ENCODE measurements around the gene ULK4.

The ULK4 gene

DNA sequence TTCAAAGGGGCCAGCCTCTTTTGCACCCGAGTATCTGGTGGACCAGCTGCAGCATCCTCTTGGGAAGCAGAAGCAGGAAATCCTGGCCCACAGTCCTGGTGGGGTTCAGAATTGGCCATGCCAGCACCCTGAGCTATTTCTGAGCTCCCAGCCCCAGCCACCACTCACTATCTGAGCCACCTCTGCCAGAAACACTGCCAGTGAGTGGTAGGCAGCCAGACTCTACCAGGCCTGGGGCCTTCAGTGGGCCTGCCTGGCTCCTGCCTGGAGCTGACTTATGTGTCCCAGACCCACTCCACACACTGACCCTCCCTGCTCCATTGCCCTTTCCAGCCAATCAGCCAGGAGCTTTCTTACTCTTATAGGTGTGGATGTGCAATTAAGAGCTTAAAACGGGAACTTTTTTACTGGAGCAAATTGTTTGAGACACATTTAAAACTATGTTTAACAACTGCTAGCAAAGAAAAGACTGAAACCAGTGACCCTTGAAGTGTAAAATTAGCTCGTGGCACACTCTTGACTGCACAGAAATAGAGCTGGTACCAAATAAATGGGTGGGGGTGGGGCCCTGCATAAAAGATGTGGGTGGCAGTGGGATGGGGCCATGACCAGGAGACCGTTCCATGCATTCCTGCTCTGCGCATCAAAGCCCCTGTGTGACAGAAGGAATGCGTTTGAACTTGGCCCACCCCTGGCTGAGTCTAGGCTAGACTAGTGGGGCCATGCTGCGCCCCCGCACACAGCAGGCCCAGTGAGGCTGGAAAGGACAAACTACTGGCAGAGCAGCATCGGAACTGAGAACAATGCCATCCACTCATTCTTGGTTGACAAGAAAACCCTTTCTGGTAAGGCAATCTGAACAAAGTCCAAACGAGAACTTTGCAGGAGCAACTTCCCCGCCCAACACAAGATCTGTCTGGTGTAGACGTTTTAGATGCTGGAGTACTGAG lies 714.6 kb downstream of the ULK4 start:
- no peak for DNase-seq

DNA sequence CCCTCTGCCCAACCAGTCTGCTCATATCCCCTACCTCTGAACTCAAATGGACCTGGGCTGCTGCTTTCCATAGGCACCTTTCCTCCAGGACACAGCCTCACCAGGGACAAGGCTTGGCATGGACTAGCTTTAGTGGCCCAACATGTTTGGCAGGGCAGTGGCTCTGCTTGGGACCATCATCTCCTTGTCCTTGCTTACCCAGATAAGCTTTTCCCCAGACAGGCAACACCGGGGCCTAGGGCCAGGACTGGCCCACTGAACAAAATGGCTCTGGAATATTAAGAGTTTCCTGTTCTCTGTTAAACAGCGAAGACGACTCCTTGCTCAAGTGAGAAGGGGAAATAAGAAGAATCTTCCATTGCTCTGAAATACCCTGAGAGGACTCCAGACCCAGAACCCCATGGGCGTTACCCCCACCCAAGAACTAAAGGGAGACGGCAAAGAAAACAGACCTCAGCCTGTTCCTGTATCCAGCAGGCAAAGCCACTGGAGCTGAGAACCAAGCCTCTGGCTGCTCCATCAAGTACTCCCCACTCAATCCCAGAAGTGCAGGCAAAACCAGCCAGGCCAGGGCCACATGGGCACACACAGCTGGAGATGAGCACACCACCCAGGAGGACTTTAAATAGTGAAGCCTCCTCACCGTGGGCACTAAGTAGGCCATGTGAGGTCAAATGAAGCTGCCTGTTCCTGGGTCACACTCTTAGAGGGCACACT lies 717.1 kb downstream of the ULK4 start:
- DNase-seq, result no peak

DNA sequence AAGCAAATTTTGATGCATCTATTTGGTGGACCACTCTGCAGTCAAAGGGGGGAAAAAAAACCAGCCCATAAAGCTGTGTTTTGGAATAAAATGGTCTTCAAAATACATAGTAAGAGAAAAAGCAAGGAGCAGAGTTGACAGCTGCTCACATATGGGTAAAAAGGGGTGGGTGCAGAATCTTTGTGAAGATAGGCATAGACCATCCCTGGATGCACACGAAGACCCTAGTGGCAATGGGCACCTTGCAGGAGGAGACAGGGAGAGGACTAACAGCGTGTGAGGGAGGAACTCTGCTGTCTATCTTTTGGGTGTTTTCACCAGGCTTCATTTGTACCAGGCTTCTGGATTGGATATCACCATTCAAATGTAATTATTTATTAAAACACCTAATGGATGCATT lies 718.7 kb downstream of the ULK4 start:
- no peak for DNase-seq

DNA sequence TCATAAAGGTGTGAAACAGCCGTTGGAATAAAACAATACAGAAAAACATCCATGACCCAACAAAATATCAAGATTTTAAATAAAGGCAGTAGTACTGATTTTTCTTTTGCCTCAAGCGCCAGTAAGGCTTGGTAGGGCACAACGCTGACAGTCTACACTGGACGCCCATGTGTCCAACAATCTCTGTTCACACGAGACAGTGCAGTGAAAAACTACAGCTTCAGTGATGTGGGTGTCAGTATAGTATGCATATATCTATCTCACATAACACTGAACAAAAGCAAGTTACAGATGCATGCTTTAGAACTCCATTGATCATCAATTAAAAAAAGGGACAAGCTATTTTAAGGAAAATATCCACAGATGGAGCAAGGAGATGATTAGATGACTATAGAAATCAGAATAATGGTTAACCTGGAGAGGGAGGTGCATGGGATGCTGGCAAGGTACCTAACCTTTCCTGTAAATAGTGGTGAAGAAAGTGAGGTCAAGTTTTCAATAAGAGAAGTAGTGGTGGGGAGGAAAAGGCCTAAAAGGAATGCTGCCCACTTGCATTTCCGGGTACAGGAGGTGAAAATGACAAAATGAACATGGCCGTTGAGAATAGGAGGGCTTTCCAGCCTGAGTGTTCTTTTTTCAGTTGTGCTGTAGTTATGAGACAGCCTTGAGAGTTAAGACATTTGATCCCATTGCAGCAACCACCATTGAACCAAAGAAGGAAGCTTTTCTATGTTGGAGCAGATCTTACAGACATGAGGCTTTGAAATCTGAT lies 719.9 kb downstream of the ULK4 start:
- no peak for DNase-seq

- no peak for DNase-seq
Observed at GRCh38 chr3:41241161-41241560, 720.7 kb downstream of the ULK4 start.

DNA sequence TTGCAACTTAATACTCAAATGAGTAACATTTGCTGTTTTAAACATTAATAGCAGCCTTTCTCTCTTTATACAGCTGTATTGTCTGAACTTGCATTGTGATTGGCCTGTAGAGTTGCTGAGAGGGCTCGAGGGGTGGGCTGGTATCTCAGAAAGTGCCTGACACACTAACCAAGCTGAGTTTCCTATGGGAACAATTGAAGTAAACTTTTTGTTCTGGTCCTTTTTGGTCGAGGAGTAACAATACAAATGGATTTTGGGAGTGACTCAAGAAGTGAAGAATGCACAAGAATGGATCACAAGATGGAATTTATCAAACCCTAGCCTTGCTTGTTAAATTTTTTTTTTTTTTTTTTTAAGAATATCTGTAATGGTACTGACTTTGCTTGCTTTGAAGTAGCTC lies 722.3 kb downstream of the ULK4 start:
- no peak for DNase-seq

DNA sequence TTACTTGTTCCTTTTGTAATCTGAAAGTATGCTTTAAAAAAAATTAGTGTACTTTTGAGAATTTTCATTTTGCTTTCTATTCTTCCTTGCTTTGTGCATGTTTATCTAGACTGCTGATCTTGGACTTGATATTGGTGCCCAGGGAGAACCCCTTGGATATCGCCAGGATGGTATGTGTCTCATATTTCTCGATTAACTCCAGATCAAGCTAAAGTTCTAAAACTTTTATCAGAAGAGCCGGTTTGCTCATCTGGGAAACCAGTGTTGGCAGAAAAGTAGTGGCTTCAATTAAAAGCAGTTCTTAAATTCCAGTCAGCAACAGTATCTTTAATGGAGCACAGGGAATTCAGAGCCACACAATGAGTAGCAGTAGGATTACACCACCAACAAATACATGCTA lies 724.0 kb downstream of the ULK4 start:
- DNase-seq, result no peak

DNA sequence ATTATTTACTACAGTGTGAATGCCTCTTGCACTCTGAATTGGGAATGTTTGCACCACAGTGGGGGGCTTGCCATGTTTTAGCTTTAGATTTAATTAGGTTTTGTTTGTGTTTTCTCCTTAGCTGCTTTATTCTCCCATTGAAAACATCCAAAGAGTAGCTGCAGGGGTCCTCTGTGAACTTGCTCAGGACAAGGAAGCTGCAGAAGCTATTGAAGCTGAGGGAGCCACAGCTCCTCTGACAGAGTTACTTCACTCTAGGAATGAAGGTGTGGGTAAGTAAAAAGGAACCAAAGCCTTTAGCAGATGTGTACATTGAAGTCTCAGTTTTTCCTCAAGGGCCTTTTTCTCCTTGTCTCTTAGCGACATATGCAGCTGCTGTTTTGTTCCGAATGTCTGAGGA lies 725.7 kb downstream of the ULK4 start:
- DNase-seq, result no peak

DNA sequence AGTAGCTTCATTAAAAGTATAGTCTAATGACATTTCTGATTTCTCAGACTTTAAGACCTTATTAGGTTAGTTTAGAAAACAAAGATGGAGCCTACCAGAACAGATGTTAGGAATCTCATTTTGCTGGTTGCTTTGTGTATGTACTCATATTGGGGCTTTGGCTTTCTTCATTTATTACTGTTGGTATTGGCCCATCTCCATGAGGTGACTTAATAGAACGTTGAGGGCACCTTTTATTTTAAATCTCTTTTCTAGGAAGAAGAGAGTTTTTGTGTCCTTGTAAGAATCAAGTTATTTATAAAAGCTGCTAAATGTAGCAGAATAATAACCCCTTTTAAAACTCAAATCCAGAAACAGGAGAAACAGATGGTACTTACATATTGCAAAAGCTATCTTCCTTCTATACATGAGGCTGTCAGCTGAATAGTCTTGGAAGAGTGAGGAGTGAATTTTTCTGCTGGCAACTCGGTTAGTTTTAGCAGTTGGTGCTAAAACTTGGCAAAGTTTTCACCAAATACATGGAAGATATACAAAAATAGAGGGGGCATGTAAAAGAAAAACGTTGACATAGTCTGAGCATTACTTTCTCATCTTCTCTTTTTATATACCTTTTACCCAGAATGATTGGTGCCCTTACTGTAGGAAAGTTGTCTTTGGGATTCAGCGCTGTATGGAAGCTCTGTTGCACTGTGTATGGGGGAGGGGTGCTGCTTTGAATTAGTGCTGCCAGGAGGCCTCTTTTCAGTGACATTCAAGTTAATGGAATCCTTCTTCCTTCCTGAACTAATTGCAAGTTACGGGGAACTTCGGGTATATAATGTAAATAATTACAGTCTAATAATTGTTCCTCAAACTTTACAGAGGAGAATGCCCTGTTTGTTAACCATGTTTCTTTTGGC lies 726.8 kb downstream of the ULK4 start:
- no peak for DNase-seq

- no peak for DNase-seq
Observed at GRCh38 chr3:41224120-41224806, 737.6 kb downstream of the ULK4 start.

DNA sequence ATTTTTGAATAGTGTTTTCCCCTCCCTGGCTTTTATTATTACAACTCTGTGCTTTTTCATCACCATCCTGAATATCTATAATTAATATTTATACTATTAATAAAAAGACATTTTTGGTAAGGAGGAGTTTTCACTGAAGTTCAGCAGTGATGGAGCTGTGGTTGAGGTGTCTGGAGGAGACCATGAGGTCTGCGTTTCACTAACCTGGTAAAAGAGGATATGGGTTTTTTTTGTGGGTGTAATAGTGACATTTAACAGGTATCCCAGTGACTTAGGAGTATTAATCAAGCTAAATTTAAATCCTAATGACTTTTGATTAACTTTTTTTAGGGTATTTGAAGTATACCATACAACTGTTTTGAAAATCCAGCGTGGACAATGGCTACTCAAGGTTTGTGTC lies 738.2 kb downstream of the ULK4 start:
- no peak for DNase-seq

DNA sequence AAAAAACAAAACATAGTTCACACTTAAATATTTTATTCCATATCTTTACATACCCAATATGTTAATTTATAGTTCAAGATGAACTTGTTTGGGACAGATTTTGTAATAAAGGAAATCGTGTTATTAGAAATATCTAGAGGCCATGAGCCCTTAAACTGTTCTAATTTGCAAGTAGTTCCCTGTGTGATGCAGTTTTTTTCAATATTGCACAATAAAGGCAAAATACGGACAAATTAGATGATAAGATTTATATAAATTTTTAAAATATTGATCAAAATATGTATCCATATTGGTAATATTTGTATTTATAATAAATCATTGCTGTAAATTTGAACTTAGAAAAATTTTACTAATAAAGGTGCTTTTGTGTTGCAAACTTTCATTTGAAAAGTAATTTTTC lies 738.8 kb downstream of the ULK4 start:
- no peak for DNase-seq

DNA sequence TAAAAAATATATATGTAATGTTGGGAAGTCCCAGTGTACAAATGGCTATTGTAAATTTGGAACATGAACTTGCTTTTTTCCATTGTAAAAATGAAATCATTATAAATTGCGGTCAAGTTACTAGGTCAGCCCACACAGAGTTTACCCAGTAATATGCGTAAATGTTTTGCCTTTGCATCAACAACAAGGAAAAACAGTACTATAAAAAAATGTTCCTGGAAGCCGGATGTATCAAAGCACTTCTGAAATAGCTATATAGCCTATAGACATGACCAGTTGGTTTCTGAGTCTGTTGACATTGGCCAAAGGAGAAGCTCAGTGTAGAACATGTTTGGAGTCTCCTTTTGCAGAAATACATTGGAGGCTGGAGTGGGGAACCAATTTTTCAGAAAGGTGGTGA lies 739.4 kb downstream of the ULK4 start:
- no peak for DNase-seq

- no peak for DNase-seq
Observed at GRCh38 chr3:41222012-41222411, 739.9 kb downstream of the ULK4 start.

- DNase-seq, result no peak
Observed at GRCh38 chr3:41220906-41221677, 740.8 kb downstream of the ULK4 start.

- DNase-seq, result no peak
Observed at GRCh38 chr3:41219424-41219823, 742.5 kb downstream of the ULK4 start.

- DNase-seq, result no peak
Observed at GRCh38 chr3:41216993-41217392, 744.9 kb downstream of the ULK4 start.

DNA sequence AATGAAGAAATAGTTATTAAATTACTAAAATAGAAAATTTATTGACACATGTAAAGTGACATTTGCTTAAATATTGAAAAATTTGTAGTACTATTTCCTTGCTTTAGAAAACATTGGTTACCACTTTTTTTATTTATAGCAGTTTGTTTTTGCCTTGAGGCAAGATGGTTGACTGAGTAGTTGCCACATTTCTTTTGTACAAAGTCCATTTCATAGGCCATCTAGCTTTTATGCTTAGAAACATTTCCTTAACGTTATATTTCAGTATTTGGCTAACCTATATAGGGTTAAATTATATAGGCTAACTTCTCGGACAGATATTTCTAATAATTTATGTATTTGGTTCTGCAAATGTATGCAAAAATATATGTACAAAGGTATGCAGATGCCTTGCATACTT lies 745.5 kb downstream of the ULK4 start:
- DNase-seq, result no peak

DNA sequence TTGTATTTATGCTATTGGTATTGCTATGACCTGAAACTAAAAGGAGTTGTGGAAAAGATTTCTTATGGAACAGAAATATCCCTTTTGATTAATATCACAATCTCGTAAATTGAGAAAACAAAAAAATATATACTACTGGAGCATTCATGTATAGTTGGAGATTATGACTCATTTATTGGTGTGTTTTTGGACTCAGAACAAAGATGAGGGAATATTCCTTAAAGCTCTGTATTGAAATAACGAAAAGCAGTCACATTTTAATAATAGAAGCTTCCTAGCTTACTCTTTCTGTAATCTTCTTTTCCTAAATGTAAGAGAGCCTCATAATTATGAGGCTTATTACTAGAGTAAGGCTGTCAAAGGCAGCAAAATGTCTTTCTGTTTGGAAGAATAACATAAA lies 748.3 kb downstream of the ULK4 start:
- no peak for DNase-seq

GRCh38 chr3:41212088-41212487 lies 749.8 kb downstream of the ULK4 start:
- no peak for DNase-seq

- DNase-seq, result no peak
Observed at GRCh38 chr3:41210966-41211365, 750.9 kb downstream of the ULK4 start.

Measured in T-helper 2 cell (primary cell).